SK-N-SH (cell line): ENCODE results near the gene EFS. TPM values are rescaled to one million over a fixed set of nuclear protein-coding genes. Genes with fewer than 3 reads are reported as not detected.

Experiments used
- CTCF ChIA-PET: fragments of 300-600, 350-600 bp; formaldehyde crosslinking; extraction: SDS; loops from one replicate; lab custom pipeline; 2021; lab: Yijun Ruan, JAX
- POLR2A ChIA-PET: fragments of 350-600 bp; sonication (Branson Sonifier 250); formaldehyde crosslinking; extraction: SDS; loops from one replicate; lab custom pipeline; 2020; ENCODE audit warnings: antibody characterized with exemption, inconsistent platforms; lab: Yijun Ruan, JAX
- DNase-seq: peaks from one replicate; pipeline ENCODE4 v3.0.0; 2012
- H2AFZ ChIP-seq: fragments of 200-600 bp; sonication (generic); 2 replicates; pipeline ENCODE4 v1.8.1; 2016; ENCODE audit warnings: antibody characterized with exemption, mild to moderate bottlenecking, low read depth
- H3F3A ChIP-seq: fragments of 200-600 bp; sonication (generic); replicated peaks from 2 replicates; pipeline ENCODE3; 2016; ENCODE audit warnings: antibody characterized with exemption, mild to moderate bottlenecking; ENCODE audit not compliant: insufficient read depth
- H3K27ac ChIP-seq, 2 experiments: fragments of 200-500 bp in 1 of 2; fragments of 200-600 bp in 1 of 2; sonication (Bioruptor generic) in 1 of 2; sonication (generic), shearing (Covaris generic) in 1 of 2; 2 replicates each; pipeline versions ENCODE4 v1.5.1 to v1.6.1; 2014 to 2016; ENCODE audit warnings: low read depth in 2 of 2, inconsistent platforms in 1 of 2, low read length in 1 of 2, mild to moderate bottlenecking in 1 of 2, mixed read lengths in 1 of 2
- H3K27me3 ChIP-seq: fragments of 200-600 bp; sonication (generic), shearing (Covaris generic); 2 replicates; pipeline ENCODE4 v1.6.1; 2016; ENCODE audit warnings: mixed run types; ENCODE audit not compliant: insufficient read depth
- H3K36me3 ChIP-seq, 2 experiments: fragments of 200-500 bp in 1 of 2; fragments of 200-600 bp in 1 of 2; sonication (Bioruptor generic) in 1 of 2; sonication (generic) in 1 of 2; replicated peaks in 1 of 2; 2 replicates each; pipeline versions ENCODE3 to v1.5.1; 2014 to 2016; ENCODE audit warnings: low read length in 1 of 2, mild to moderate bottlenecking in 1 of 2; ENCODE audit not compliant: insufficient read depth in 2 of 2, control insufficient read depth in 1 of 2
- H3K4me1 ChIP-seq, 2 experiments: fragments of 200-500 bp in 1 of 2; fragments of 200-600 bp in 1 of 2; sonication (Bioruptor generic) in 1 of 2; sonication (generic), shearing (Covaris generic) in 1 of 2; 2 replicates each; pipeline versions ENCODE4 v1.5.1 to v1.6.1; 2014 to 2016; ENCODE audit warnings: low read depth in 1 of 2, low read length in 1 of 2, mixed run types in 1 of 2; ENCODE audit not compliant: insufficient read depth in 2 of 2, control insufficient read depth in 1 of 2
- H3K4me2 ChIP-seq: fragments of 200-600 bp; sonication (generic), shearing (Covaris generic); 2 replicates; pipeline ENCODE4 v1.6.1; 2017; ENCODE audit warnings: mixed run types
- H3K4me3 ChIP-seq, 2 experiments: fragments of 200-500 bp in 1 of 2; fragments of 200-600 bp in 1 of 2; sonication (Bioruptor generic) in 1 of 2; sonication (generic), shearing (Covaris generic) in 1 of 2; 2 replicates each; pipeline versions ENCODE4 v1.5.1 to v1.8.1; 2014 to 2016; ENCODE audit warnings: low read depth in 2 of 2, inconsistent platforms in 1 of 2, low read length in 1 of 2, mild to moderate bottlenecking in 1 of 2, mixed read lengths in 1 of 2, moderate library complexity in 1 of 2
- H3K79me2 ChIP-seq: fragments of 200-600 bp; sonication (generic); 2 replicates; pipeline ENCODE4 v1.8.1; 2017; ENCODE audit warnings: mild to moderate bottlenecking; ENCODE audit not compliant: insufficient read depth
- H3K9ac ChIP-seq: fragments of 200-600 bp; sonication (generic); 2 replicates; pipeline ENCODE4 v1.6.1; 2017; ENCODE audit warnings: mixed run types
- H3K9me2 ChIP-seq: fragments of 200-600 bp; sonication (generic); 2 replicates; pipeline ENCODE4 v1.6.1; 2017; ENCODE audit warnings: mixed run types
- H3K9me3 ChIP-seq: fragments of 200-600 bp; sonication (generic); 2 replicates; pipeline ENCODE4 v1.6.1; 2017; ENCODE audit warnings: mixed run types, mild to moderate bottlenecking, moderate library complexity
- H4K20me1 ChIP-seq: fragments of 200-600 bp; sonication (generic); 2 replicates; pipeline ENCODE4 v1.6.1; 2017; ENCODE audit warnings: mild to moderate bottlenecking, mixed run types; ENCODE audit not compliant: insufficient read depth
- CHD2 ChIP-seq: fragments of 150-350 bp; IDR thresholded peaks from 2 replicates; pipeline ENCODE4 v1.6.1; 2018; ENCODE audit warnings: low read length; ENCODE audit not compliant: partially characterized antibody
- ELF1 ChIP-seq: IDR thresholded peaks from 2 replicates; pipeline ENCODE4 v1.4.0; 2012
- FOSL2 ChIP-seq: IDR thresholded peaks from 2 replicates; pipeline ENCODE4 v1.4.0; 2012; ENCODE audit warnings: low read depth, mild to moderate bottlenecking, moderate library complexity, borderline replicate concordance
- GABPA ChIP-seq: IDR thresholded peaks from 2 replicates; pipeline ENCODE4 v1.4.0; 2012; ENCODE audit warnings: low read depth, mild to moderate bottlenecking
- MXI1 ChIP-seq: IDR thresholded peaks from 2 replicates; pipeline ENCODE4 v1.6.1; 2012; ENCODE audit warnings: mild to moderate bottlenecking, low read depth, low read length, improper control_type of control experiment
- NFIC ChIP-seq: IDR thresholded peaks from 2 replicates; pipeline ENCODE4 v1.4.0; 2012; ENCODE audit warnings: borderline replicate concordance
- NRF1 ChIP-seq: IDR thresholded peaks from 2 replicates; pipeline ENCODE4 v1.6.1; 2012; ENCODE audit warnings: low read depth, mild to moderate bottlenecking, low read length
- POLR2AphosphoS5 ChIP-seq: IDR thresholded peaks from 2 replicates; pipeline ENCODE4 v1.6.1; 2012; ENCODE audit warnings: low read depth, low read length
- RCOR1 ChIP-seq: fragments of 150-350 bp; IDR thresholded peaks from 2 replicates; pipeline ENCODE4 v1.6.1; 2017; ENCODE audit warnings: antibody characterized with exemption, low read length
- RFX5 ChIP-seq: IDR thresholded peaks from 2 replicates; pipeline ENCODE4 v1.6.1; 2012; ENCODE audit warnings: mild to moderate bottlenecking, improper control_type of control experiment, low read length
- RXRA ChIP-seq: IDR thresholded peaks from 2 replicates; pipeline ENCODE4 v1.4.0; 2012; ENCODE audit warnings: low read depth, mild to moderate bottlenecking, borderline replicate concordance
- SMC3 ChIP-seq: IDR thresholded peaks from 2 replicates; pipeline ENCODE4 v1.6.1; 2012; ENCODE audit warnings: low read depth, low read length, improper control_type of control experiment
- TAF1 ChIP-seq: IDR thresholded peaks from 2 replicates; pipeline ENCODE4 v1.6.1; 2012; ENCODE audit warnings: low read depth, mild to moderate bottlenecking, low read length, moderate library complexity, borderline replicate concordance
- TCF12 ChIP-seq: IDR thresholded peaks from 2 replicates; pipeline ENCODE4 v1.4.0; 2012
- YY1 ChIP-seq: IDR thresholded peaks from 2 replicates; pipeline ENCODE4 v1.4.0; 2012; ENCODE audit warnings: low read depth, mild to moderate bottlenecking
- WGBS: methylation state at CpG from one replicate; pipeline ENCODE4 v1.1.6; 2017; ENCODE audit warnings: low lambda C conversion rate; 5-methylcytosine and 5-hydroxymethylcytosine counted together
- polyA plus RNA-seq, 3 experiments: library from polyadenylated mRNA; depleted of rRNA; stranded (reverse); fragments of >200 nt; gene quantifications; 2 replicates each; pipeline ENCODE4 v1.2.3, GENCODE V29; 2012
- TF ChIP-seq, protein P1 (sequence below): IDR thresholded peaks from 2 replicates; pipeline ENCODE4 v1.4.0; 2012; ENCODE audit warnings: low read depth
- TF ChIP-seq, protein P2 (sequence below): IDR thresholded peaks from 2 replicates; pipeline ENCODE4 v1.4.0; 2012; ENCODE audit warnings: low read depth, borderline replicate concordance
- TF ChIP-seq, protein P3 (sequence below): IDR thresholded peaks from 2 replicates; pipeline ENCODE4; 2012
- TF ChIP-seq, protein P4 (sequence below): IDR thresholded peaks from 2 replicates; pipeline ENCODE4 v1.6.1; 2012; ENCODE audit warnings: mild to moderate bottlenecking, low read depth, low read length, moderate library complexity

Gene EFS
- polyA plus RNA-seq, 1 of the 3 experiments (the other 2 are of a cell fraction) = 4.4 TPM

DNA sequence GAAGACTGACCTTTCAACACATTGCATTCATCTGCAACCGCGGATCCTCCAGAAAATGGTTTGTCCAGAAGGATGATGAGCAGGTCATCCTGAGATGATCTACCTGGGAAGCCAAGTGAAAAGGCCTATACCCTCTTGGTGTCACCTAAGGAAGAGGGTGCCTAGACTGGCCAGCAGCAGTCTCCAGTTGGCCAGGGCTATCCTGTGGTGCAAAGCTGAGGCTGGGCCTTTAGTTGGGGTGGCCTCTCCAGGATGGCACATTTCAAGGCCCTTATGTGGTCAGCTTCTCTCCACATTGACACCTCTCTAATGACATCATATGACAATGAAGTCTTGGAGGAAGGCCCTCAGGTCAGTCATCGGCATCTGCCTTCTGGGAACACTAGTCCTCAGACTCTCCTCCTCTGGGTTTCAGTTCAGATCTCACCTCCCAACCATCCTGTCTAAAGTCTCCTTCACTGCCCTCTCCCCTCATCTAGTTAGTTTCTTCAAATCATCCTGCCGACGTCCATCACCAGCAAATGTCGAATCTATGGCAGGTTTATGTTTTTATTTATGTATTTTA lies 9.0 kb downstream of the EFS start:
- TF ChIP-seq POLR2AphosphoS5 (no peak), ELF1 (no peak), NFIC (no peak), RFX5 (no peak), GABPA (no peak), TCF12 (no peak), RXRA (no peak), SMC3 (no peak)
- TF ChIP-seq, protein P1, sequence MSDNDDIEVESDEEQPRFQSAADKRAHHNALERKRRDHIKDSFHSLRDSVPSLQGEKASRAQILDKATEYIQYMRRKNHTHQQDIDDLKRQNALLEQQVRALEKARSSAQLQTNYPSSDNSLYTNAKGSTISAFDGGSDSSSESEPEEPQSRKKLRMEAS = no peak
- 95% methylated on average over 6 of the region's 6 CpGs for WGBS
- ChIA-PET POLR2A (no interaction called here), CTCF (interaction anchor here (0.9 to 2.3 kb wide), 2 partner anchors 24 to 29 kb away, joined by 3 to 6 read pairs; no protein-coding TSS in a partner anchor)
- no peaks in the 10 kb centered on the region for H4K20me1 ChIP-seq
- H3K27ac ChIP-seq = no peak overlapping the region
- H2AFZ ChIP-seq = no peak overlapping the region
- peaks cover 0 to 12% of the 10 kb centered on the region in 2 experiments; a peak in 1 of 4 replicates for H3K4me1 ChIP-seq
- no peak overlapping the region for H3K4me3 ChIP-seq
- H3K27me3 ChIP-seq = no peaks in the 10 kb centered on the region
- H3K79me2 ChIP-seq = no peaks in the 10 kb centered on the region
- H3K9me2 ChIP-seq = no peaks in the 10 kb centered on the region
- no peaks in the 10 kb centered on the region for H3F3A ChIP-seq
- H3K9ac ChIP-seq = no peak overlapping the region
- H3K9me3 ChIP-seq = no peaks in the 10 kb centered on the region
- peaks cover 0 to 2% of the 10 kb centered on the region in 2 experiments for H3K36me3 ChIP-seq
- no peak overlapping the region for H3K4me2 ChIP-seq
- no peak for DNase-seq

DNA sequence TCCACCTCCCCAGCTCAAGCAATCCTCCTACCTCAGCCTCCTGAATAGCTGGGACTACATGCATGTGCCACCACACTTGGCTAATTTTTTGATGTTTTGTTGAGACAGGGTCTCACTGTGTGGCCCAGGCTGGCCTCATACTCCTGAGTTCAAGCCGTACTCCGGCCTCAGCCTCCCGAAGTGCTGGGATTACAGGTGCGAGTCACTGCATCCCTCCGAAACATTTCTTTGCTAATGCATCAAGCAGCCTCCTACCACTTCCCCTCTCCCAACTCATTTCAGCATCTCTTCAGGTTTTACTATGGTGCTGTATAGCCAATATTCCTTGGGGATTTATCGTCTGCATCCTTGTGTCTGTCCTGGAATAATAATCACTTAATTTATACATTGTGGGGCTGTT lies 10.0 kb downstream of the EFS start:
- WGBS = 80% methylated on average over 6 of the region's 6 CpGs
- H3F3A ChIP-seq = no peaks in the 10 kb centered on the region
- H3K9me3 ChIP-seq = no peaks in the 10 kb centered on the region
- ChIA-PET CTCF (interaction anchor here (1.1 to 4.0 kb wide), 5 partner anchors 10 to 124 kb away, joined by 3 to 21 read pairs (median 6); partner anchors contain the start of gene EFS), POLR2A (interaction anchor here (4.1 kb wide), 1 partner anchor 11 kb away, joined by 45 read pairs; the partner anchor contains the start of gene EFS)
- H4K20me1 ChIP-seq = no peaks in the 10 kb centered on the region
- H3K4me2 ChIP-seq = no peak overlapping the region
- H2AFZ ChIP-seq = no peak overlapping the region
- no peak overlapping the region for H3K9ac ChIP-seq
- no peak overlapping the region for H3K27ac ChIP-seq
- DNase-seq = no peak
- no peak for TF ChIP-seq ELF1
- no peak for TF ChIP-seq RXRA
- TF ChIP-seq, protein P2, sequence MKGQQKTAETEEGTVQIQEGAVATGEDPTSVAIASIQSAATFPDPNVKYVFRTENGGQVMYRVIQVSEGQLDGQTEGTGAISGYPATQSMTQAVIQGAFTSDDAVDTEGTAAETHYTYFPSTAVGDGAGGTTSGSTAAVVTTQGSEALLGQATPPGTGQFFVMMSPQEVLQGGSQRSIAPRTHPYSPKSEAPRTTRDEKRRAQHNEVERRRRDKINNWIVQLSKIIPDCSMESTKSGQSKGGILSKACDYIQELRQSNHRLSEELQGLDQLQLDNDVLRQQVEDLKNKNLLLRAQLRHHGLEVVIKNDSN = no peak
- no peak for TF ChIP-seq NRF1
- TF ChIP-seq, protein P1 = no peak
- TF ChIP-seq, protein P3, sequence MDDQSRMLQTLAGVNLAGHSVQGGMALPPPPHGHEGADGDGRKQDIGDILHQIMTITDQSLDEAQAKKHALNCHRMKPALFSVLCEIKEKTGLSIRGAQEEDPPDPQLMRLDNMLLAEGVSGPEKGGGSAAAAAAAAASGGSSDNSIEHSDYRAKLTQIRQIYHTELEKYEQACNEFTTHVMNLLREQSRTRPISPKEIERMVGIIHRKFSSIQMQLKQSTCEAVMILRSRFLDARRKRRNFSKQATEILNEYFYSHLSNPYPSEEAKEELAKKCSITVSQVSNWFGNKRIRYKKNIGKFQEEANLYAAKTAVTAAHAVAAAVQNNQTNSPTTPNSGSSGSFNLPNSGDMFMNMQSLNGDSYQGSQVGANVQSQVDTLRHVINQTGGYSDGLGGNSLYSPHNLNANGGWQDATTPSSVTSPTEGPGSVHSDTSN = no peak
- no peak for TF ChIP-seq RCOR1
- no peak for TF ChIP-seq RFX5
- no peak for TF ChIP-seq CHD2
- no peak for TF ChIP-seq MXI1
- TF ChIP-seq, protein P4, sequence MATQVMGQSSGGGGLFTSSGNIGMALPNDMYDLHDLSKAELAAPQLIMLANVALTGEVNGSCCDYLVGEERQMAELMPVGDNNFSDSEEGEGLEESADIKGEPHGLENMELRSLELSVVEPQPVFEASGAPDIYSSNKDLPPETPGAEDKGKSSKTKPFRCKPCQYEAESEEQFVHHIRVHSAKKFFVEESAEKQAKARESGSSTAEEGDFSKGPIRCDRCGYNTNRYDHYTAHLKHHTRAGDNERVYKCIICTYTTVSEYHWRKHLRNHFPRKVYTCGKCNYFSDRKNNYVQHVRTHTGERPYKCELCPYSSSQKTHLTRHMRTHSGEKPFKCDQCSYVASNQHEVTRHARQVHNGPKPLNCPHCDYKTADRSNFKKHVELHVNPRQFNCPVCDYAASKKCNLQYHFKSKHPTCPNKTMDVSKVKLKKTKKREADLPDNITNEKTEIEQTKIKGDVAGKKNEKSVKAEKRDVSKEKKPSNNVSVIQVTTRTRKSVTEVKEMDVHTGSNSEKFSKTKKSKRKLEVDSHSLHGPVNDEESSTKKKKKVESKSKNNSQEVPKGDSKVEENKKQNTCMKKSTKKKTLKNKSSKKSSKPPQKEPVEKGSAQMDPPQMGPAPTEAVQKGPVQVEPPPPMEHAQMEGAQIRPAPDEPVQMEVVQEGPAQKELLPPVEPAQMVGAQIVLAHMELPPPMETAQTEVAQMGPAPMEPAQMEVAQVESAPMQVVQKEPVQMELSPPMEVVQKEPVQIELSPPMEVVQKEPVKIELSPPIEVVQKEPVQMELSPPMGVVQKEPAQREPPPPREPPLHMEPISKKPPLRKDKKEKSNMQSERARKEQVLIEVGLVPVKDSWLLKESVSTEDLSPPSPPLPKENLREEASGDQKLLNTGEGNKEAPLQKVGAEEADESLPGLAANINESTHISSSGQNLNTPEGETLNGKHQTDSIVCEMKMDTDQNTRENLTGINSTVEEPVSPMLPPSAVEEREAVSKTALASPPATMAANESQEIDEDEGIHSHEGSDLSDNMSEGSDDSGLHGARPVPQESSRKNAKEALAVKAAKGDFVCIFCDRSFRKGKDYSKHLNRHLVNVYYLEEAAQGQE = no peak
- TF ChIP-seq YY1 = no peak
- no peak for TF ChIP-seq TAF1
- TF ChIP-seq FOSL2 = no peak
- H3K79me2 ChIP-seq = no peaks in the 10 kb centered on the region
- H3K36me3 ChIP-seq = peaks cover 0 to 2% of the 10 kb centered on the region in 2 experiments
- H3K4me3 ChIP-seq = no peak overlapping the region
- H3K27me3 ChIP-seq = no peaks in the 10 kb centered on the region
- peaks cover 0 to 12% of the 10 kb centered on the region in 2 experiments; a peak in 1 of 4 replicates for H3K4me1 ChIP-seq
- no peaks in the 10 kb centered on the region for H3K9me2 ChIP-seq
